ENCODE measurements around the gene CCDC158.
"Not testable (repeated sequence)": the region's sequence is repeated elsewhere in the genome, so short reads cannot be mapped to it uniquely, and the experiment has no call there.

Gene CCDC158

DNA sequence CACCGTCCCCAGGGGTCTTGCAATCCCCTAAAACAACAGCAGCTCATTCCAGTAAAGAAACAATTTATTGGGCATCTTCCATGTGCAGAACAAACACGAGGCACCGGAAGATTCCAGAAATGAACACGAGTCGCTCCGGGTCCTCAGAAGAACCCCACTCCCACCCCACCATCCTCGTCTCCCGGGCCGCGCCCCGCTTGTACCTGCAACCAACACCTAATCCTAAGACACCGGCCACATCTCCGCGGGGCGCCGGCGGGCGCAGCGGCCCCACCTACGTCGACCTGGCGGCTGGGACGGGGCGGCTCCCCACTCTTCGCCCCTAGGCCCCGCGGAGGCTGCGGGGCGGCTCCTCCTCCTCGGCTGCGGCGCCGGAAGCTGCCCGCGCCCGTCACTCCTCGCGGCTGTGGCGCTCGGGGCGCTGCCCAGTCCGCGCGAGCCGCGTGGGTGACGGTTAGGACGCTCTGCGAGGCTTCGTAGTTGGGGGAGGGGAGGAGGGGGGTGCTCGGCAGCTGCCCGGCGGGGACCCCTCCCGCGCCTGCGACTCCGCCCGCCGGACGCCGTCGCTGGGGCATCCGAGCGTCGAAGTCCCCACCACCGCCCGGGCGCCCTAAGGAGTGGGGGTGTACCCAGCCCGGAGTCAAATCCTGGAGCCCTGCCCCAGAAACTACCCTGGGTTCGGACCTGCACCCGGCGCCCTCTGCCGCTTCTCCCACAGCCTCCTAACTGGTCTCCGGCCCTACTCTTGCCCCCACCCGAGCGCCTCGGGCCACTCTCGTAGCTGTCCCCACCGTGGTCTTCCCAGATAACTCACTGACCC, at the start of gene CCDC158:
CCDC158 (minus strand) TSS at position 380 of the 820 bp plus-strand sequence. CDS start 17,934 bp downstream, outside the sequence.
- Histone ChIP-seq H3K9ac (ENCODE audit: low read length in 2 of 2) (peak within 1 kb of the TSS; percentile 60 to 63), H3K27ac (ENCODE audit: low read length) (no peak within 1 kb of the TSS), H3K4me1 (ENCODE audit: control insufficient read depth, insufficient read depth, low read length) (peaks cover 10% of the 10 kb centered on the region), H3K4me3 (ENCODE audit: low read length in 2 of 2) (peak within 1 kb of the TSS; percentile 72 to 74), H3K9me3 (ENCODE audit: control insufficient read depth in 2 of 2, low read length in 2 of 2) (no peaks in the 10 kb centered on the region), H3K36me3 (ENCODE audit: control insufficient read depth in 2 of 2, insufficient read depth in 2 of 2, low read length in 2 of 2) (no peaks in the 10 kb centered on the region), H3K27me3 (ENCODE audit: control insufficient read depth in 1 of 2, insufficient read depth in 2 of 2, low read length in 2 of 2) (no peaks in the 10 kb centered on the region)

DNA sequence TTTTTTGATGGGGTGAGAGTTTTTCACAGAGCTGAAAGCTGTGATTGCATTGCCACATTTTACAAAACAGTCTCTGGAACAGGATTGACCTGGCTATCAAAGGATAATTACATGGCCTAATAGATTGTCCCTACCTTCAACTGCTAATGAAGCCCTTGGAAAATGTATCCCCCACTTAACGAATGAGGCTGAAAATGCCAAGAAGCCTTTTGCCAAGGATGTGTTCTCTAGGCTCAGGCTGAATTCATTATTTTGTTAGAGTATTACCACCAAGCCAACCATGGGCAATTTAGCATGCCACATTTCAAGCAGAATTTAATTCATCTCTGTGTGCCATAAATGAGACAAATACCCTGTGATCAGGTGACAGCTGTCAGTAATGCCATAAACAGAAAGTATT, 49.6 kb upstream of the CCDC158 start:
- Histone ChIP-seq H3K27ac (ENCODE audit: low read length) (no peak overlapping the region), H3K4me3 (ENCODE audit: low read length in 2 of 2) (no peak overlapping the region), H3K4me1 (ENCODE audit: control insufficient read depth, insufficient read depth, low read length) (no peaks in the 10 kb centered on the region), H3K9ac (ENCODE audit: low read length in 2 of 2) (no peak overlapping the region), H3K27me3 (ENCODE audit: control insufficient read depth in 1 of 2, insufficient read depth in 2 of 2, low read length in 2 of 2) (no peaks in the 10 kb centered on the region), H3K9me3 (ENCODE audit: control insufficient read depth in 2 of 2, low read length in 2 of 2) (no peaks in the 10 kb centered on the region), H3K36me3 (ENCODE audit: control insufficient read depth in 2 of 2, insufficient read depth in 2 of 2, low read length in 2 of 2) (no peaks in the 10 kb centered on the region)

DNA sequence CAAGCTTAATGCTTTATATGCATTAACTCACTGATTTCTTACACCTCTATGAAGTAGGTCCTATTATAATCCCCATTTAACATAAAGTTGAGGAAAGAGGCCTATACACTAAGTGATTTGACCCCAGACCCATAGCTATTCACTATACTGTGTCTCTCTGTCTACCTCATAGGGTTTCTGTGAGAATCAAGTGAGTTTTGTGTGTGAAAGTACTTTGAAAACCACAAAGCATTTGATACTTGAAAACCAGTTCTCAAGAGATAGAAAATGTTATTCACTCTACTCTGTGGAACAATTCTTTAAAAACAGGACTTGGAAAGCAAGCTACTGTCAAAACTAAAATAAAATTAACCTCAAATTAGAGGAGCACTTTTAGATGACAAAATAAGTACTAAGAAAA, 49.1 kb upstream of the CCDC158 start:
- no peaks in the 10 kb centered on the region for H3K36me3 ChIP-seq (ENCODE audit: control insufficient read depth in 2 of 2, insufficient read depth in 2 of 2, low read length in 2 of 2)
- no peak overlapping the region for H3K27ac ChIP-seq (ENCODE audit: low read length)
- no peak overlapping the region for H3K9ac ChIP-seq (ENCODE audit: low read length in 2 of 2)

DNA sequence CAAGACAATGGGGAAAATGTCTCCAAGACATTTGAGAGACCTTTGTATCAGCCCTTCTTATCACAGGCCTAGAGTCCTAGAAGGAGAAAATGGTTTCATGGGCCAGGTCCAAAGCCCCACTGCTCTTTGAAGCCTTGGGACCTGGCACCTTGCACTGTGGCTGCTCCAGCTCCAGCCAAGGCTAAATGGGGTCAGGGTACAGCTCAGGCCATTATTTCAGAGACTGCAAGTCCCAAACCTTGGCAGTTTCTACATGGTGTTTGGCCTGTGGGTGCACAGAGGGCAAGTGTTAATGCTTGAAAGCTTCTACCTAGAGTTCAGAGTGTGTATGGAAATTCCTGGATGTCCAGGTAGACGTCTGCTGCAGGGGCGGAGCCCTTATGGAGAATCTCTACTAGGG, 42.6 kb upstream of the CCDC158 start:
- Histone ChIP-seq H3K9ac (ENCODE audit: low read length in 2 of 2) (no peak overlapping the region), H3K4me3 (ENCODE audit: low read length in 2 of 2) (no peak overlapping the region), H3K36me3 (ENCODE audit: control insufficient read depth in 2 of 2, insufficient read depth in 2 of 2, low read length in 2 of 2) (no peaks in the 10 kb centered on the region), H3K27ac (ENCODE audit: low read length) (no peak overlapping the region), H3K27me3 (ENCODE audit: control insufficient read depth in 1 of 2, insufficient read depth in 2 of 2, low read length in 2 of 2) (peaks cover 0 to 2% of the 10 kb centered on the region in 2 donors), H3K9me3 (ENCODE audit: control insufficient read depth in 2 of 2, low read length in 2 of 2) (peaks cover 0 to 3% of the 10 kb centered on the region in 2 donors), H3K4me1 (ENCODE audit: control insufficient read depth, insufficient read depth, low read length) (no peaks in the 10 kb centered on the region)

More for the DNA sequence above, 49.1 kb upstream of the CCDC158 start:
- Histone ChIP-seq H3K9me3 (ENCODE audit: control insufficient read depth in 2 of 2, low read length in 2 of 2) (no peaks in the 10 kb centered on the region), H3K4me3 (ENCODE audit: low read length in 2 of 2) (no peak overlapping the region), H3K27me3 (ENCODE audit: control insufficient read depth in 1 of 2, insufficient read depth in 2 of 2, low read length in 2 of 2) (no peaks in the 10 kb centered on the region), H3K4me1 (ENCODE audit: control insufficient read depth, insufficient read depth, low read length) (no peaks in the 10 kb centered on the region)

- Histone ChIP-seq H3K27me3 (ENCODE audit: control insufficient read depth in 1 of 2, insufficient read depth in 2 of 2, low read length in 2 of 2) (peaks cover 0 to 2% of the 10 kb centered on the region in 2 donors), H3K9ac (ENCODE audit: low read length in 2 of 2) (no peak overlapping the region), H3K36me3 (ENCODE audit: control insufficient read depth in 2 of 2, insufficient read depth in 2 of 2, low read length in 2 of 2) (no peaks in the 10 kb centered on the region), H3K4me1 (ENCODE audit: control insufficient read depth, insufficient read depth, low read length) (no peaks in the 10 kb centered on the region), H3K27ac (ENCODE audit: low read length) (peak overlapping the region; percentile 49), H3K9me3 (ENCODE audit: control insufficient read depth in 2 of 2, low read length in 2 of 2) (peaks cover 0 to 3% of the 10 kb centered on the region in 2 donors), H3K4me3 (ENCODE audit: low read length in 2 of 2) (peak overlapping the region in 1 of 2 donors; percentile 15)
Measured at GRCh38 chr4:76459291-76459723, 38.4 kb upstream of the CCDC158 start.

- H3K4me1 ChIP-seq (ENCODE audit: control insufficient read depth, insufficient read depth, low read length): no peaks in the 10 kb centered on the region
- no peaks in the 10 kb centered on the region for H3K27me3 ChIP-seq (ENCODE audit: control insufficient read depth in 1 of 2, insufficient read depth in 2 of 2, low read length in 2 of 2)
- H3K27ac ChIP-seq (ENCODE audit: low read length): no peak overlapping the region
- H3K36me3 ChIP-seq (ENCODE audit: control insufficient read depth in 2 of 2, insufficient read depth in 2 of 2, low read length in 2 of 2): no peaks in the 10 kb centered on the region
- peaks cover 0 to 3% of the 10 kb centered on the region in 2 donors for H3K9me3 ChIP-seq (ENCODE audit: control insufficient read depth in 2 of 2, low read length in 2 of 2)
- no peak overlapping the region for H3K9ac ChIP-seq (ENCODE audit: low read length in 2 of 2)
- no peak overlapping the region for H3K4me3 ChIP-seq (ENCODE audit: low read length in 2 of 2)
Measured at GRCh38 chr4:76458825-76459224, 37.9 kb upstream of the CCDC158 start.

- H3K9me3 ChIP-seq (ENCODE audit: control insufficient read depth in 2 of 2, low read length in 2 of 2): no peaks in the 10 kb centered on the region
- no peaks in the 10 kb centered on the region for H3K36me3 ChIP-seq (ENCODE audit: control insufficient read depth in 2 of 2, insufficient read depth in 2 of 2, low read length in 2 of 2)
- no peaks in the 10 kb centered on the region for H3K4me1 ChIP-seq (ENCODE audit: control insufficient read depth, insufficient read depth, low read length)
- H3K27me3 ChIP-seq (ENCODE audit: control insufficient read depth in 1 of 2, insufficient read depth in 2 of 2, low read length in 2 of 2): no peaks in the 10 kb centered on the region
- no peak overlapping the region for H3K9ac ChIP-seq (ENCODE audit: low read length in 2 of 2)
- no peak overlapping the region for H3K4me3 ChIP-seq (ENCODE audit: low read length in 2 of 2)
- no peak overlapping the region for H3K27ac ChIP-seq (ENCODE audit: low read length)
Measured at GRCh38 chr4:76458297-76458696, 37.4 kb upstream of the CCDC158 start.

- no peak overlapping the region for H3K9ac ChIP-seq (ENCODE audit: low read length in 2 of 2)
- H3K9me3 ChIP-seq (ENCODE audit: control insufficient read depth in 2 of 2, low read length in 2 of 2): no peaks in the 10 kb centered on the region
- H3K27me3 ChIP-seq (ENCODE audit: control insufficient read depth in 1 of 2, insufficient read depth in 2 of 2, low read length in 2 of 2): no peaks in the 10 kb centered on the region
- no peaks in the 10 kb centered on the region for H3K36me3 ChIP-seq (ENCODE audit: control insufficient read depth in 2 of 2, insufficient read depth in 2 of 2, low read length in 2 of 2)
- H3K4me1 ChIP-seq (ENCODE audit: control insufficient read depth, insufficient read depth, low read length): no peaks in the 10 kb centered on the region
- H3K4me3 ChIP-seq (ENCODE audit: low read length in 2 of 2): no peak overlapping the region
- H3K27ac ChIP-seq (ENCODE audit: low read length): no peak overlapping the region
Measured at GRCh38 chr4:76457885-76458284, 36.9 kb upstream of the CCDC158 start.

DNA sequence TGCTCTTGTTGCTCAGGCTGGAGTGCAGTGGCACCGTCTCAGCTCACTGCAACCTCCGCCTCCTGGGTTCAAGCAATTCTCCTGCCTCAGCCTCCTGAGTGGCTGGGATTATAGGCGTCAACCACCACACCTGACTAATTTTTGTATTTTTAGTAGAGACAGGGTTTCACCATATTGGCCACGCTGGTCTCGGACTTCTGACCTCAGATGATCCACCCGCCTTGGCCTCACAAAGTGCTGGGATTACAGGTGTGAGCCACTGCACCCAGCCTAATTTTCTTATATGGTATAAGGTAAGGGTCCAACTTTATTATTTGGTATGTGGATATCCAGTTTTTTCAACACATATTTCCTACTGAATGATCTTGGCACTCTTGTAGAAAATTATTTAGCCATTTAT, 33.1 kb upstream of the CCDC158 start:
- not testable (repeated sequence) for H3K9ac ChIP-seq (ENCODE audit: low read length in 2 of 2); H3K4me3 ChIP-seq (ENCODE audit: low read length in 2 of 2); H3K4me1 ChIP-seq (ENCODE audit: control insufficient read depth, insufficient read depth, low read length)

GRCh38 chr4:76453232-76453631, 32.3 kb upstream of the CCDC158 start:
- peaks cover 2% of the 10 kb centered on the region for H3K4me1 ChIP-seq (ENCODE audit: control insufficient read depth, insufficient read depth, low read length)

More for the DNA sequence above, 33.1 kb upstream of the CCDC158 start:
- H3K36me3 ChIP-seq (ENCODE audit: control insufficient read depth in 2 of 2, insufficient read depth in 2 of 2, low read length in 2 of 2); H3K27me3 ChIP-seq (ENCODE audit: control insufficient read depth in 1 of 2, insufficient read depth in 2 of 2, low read length in 2 of 2); H3K27ac ChIP-seq (ENCODE audit: low read length); H3K9me3 ChIP-seq (ENCODE audit: control insufficient read depth in 2 of 2, low read length in 2 of 2): not testable (repeated sequence)

DNA sequence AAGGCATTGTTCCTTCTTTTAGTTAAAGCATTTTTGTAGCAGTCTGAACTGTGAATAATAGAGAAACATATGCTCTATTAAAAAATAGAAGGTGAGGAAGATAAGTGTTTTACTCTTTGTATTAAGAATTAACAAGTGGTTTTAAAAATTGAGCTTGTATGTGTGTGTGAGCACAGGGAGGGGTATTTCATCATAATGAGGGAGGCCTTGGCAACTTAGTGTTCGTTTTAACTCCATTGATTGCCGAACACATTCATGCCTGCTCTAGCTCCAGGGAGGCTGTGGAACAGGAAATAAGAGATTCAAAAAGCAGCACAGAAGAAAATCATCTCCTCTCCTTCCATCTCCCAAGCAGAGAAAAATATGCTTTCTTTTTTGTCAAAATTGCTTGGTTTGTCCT, 28.9 kb upstream of the CCDC158 start:
- Histone ChIP-seq H3K4me1 (ENCODE audit: control insufficient read depth, insufficient read depth, low read length) (peaks cover 14% of the 10 kb centered on the region), H3K4me3 (ENCODE audit: low read length in 2 of 2) (no peak overlapping the region), H3K36me3 (ENCODE audit: control insufficient read depth in 2 of 2, insufficient read depth in 2 of 2, low read length in 2 of 2) (no peaks in the 10 kb centered on the region), H3K27me3 (ENCODE audit: control insufficient read depth in 1 of 2, insufficient read depth in 2 of 2, low read length in 2 of 2) (no peaks in the 10 kb centered on the region), H3K9ac (ENCODE audit: low read length in 2 of 2) (no peak overlapping the region), H3K27ac (ENCODE audit: low read length) (no peak overlapping the region), H3K9me3 (ENCODE audit: control insufficient read depth in 2 of 2, low read length in 2 of 2) (no peaks in the 10 kb centered on the region)

More at GRCh38 chr4:76453232-76453631, 32.3 kb upstream of the CCDC158 start:
- H3K36me3 ChIP-seq (ENCODE audit: control insufficient read depth in 2 of 2, insufficient read depth in 2 of 2, low read length in 2 of 2): no peaks in the 10 kb centered on the region
- H3K9ac ChIP-seq (ENCODE audit: low read length in 2 of 2): no peak overlapping the region
- no peaks in the 10 kb centered on the region for H3K9me3 ChIP-seq (ENCODE audit: control insufficient read depth in 2 of 2, low read length in 2 of 2)
- H3K27me3 ChIP-seq (ENCODE audit: control insufficient read depth in 1 of 2, insufficient read depth in 2 of 2, low read length in 2 of 2): no peaks in the 10 kb centered on the region
- H3K4me3 ChIP-seq (ENCODE audit: low read length in 2 of 2): no peak overlapping the region
- H3K27ac ChIP-seq (ENCODE audit: low read length): no peak overlapping the region

Measured in stomach smooth muscle (tissue), 2 donors.